Stimulated activated CD4-positive, alpha-beta T cell treated with anti-CD3 and anti-CD28 coated beads, Interleukin-4, amount 100 ng/mL, for 24 hours (primary cell): ENCODE measurements around the gene LRRC23.

ENCODE experiments used
- DNase-seq: peaks from one replicate; pipeline ENCODE4 v3.0.0-alpha.2; 2020

Gene LRRC23

DNA sequence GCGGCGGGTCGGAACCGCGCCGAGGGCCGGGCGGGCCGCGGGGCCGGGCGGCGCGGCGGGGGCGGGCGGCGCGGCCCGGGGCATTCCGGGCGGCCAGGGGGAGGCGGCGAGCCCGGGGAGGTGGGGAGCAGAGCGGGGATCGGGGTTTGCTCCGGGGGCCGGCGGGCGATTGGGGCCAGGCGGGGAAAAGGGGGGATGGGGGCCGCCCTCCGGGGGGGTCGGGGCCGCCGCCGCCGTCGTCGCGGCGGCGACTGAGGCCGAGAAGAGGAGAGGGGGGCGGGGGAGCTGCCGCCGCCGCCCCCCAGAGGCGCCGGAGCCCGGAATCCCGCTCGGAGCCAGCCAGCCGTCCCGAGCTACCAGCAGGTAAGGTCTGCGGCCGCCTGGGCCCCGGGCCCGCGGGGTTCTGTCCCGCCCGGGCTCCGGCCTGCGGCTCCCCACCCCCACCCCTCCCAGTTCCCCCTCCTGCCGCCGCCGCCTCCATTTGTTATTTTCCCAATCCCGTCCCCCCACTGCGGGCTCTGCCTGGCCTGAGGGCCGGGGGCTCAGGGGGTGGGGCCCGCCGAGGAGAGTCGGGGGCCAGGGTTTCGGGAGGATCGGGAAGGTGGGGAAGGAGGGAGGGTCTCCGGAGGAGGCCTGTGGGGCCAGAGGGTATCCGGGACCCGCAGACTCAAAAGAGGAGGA lies 23.5 kb downstream of the LRRC23 start:
- no peak for DNase-seq

- DNase-seq: no peak
Observed at GRCh38 chr12:6928703-6929407, 24.2 kb downstream of the LRRC23 start.

- no peak for DNase-seq
Observed at GRCh38 chr12:6929466-6930452, 25.1 kb downstream of the LRRC23 start.

- no peak for DNase-seq
Observed at GRCh38 chr12:6932766-6933165, 28.1 kb downstream of the LRRC23 start.

DNA sequence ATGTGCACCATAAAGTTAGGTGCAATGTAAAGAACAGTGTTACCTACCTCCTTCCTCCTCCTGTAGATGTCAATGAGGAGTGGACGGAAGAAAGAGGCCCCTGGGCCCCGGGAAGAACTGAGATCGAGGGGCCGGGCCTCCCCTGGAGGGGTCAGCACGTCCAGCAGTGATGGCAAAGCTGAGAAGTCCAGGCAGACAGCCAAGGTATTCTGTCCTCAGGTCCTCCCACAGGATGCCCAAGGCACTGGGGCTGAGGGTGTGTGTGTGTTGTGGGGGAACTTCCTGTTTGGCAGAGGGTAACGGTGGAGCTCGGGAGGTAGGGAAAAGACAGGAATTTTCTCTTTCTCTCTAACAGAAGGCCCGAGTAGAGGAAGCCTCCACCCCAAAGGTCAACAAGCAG lies 29.5 kb downstream of the LRRC23 start:
- no peak for DNase-seq

- no peak for DNase-seq
Observed at GRCh38 chr12:6935371-6936193, 31.0 kb downstream of the LRRC23 start.

DNA sequence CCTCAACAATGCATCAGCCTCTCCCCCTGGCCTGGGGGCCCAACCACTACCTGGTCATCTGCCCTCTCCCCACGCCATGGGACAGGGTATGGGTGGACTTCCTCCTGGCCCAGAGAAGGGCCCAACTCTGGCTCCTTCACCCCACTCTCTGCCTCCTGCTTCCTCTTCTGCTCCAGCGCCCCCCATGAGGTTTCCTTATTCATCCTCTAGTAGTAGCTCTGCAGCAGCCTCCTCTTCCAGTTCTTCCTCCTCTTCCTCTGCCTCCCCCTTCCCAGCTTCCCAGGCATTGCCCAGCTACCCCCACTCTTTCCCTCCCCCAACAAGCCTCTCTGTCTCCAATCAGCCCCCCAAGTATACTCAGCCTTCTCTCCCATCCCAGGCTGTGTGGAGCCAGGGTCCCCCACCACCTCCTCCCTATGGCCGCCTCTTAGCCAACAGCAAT lies 31.6 kb downstream of the LRRC23 start:
- DNase-seq: no peak

DNA sequence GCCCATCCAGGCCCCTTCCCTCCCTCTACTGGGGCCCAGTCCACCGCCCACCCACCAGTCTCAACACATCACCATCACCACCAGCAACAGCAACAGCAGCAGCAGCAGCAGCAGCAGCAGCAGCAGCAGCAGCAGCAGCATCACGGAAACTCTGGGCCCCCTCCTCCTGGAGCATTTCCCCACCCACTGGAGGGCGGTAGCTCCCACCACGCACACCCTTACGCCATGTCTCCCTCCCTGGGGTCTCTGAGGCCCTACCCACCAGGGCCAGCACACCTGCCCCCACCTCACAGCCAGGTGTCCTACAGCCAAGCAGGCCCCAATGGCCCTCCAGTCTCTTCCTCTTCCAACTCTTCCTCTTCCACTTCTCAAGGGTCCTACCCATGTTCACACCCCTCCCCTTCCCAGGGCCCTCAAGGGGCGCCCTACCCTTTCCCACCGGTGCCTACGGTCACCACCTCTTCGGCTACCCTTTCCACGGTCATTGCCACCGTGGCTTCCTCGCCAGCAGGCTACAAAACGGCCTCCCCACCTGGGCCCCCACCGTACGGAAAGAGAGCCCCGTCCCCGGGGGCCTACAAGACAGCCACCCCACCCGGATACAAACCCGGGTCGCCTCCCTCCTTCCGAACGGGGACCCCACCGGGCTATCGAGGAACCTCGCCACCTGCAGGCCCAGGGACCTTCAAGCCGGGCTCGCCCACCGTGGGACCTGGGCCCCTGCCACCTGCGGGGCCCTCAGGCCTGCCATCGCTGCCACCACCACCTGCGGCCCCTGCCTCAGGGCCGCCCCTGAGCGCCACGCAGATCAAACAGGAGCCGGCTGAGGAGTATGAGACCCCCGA lies 32.2 kb downstream of the LRRC23 start:
- peak; percentile 69 for DNase-seq

DNA sequence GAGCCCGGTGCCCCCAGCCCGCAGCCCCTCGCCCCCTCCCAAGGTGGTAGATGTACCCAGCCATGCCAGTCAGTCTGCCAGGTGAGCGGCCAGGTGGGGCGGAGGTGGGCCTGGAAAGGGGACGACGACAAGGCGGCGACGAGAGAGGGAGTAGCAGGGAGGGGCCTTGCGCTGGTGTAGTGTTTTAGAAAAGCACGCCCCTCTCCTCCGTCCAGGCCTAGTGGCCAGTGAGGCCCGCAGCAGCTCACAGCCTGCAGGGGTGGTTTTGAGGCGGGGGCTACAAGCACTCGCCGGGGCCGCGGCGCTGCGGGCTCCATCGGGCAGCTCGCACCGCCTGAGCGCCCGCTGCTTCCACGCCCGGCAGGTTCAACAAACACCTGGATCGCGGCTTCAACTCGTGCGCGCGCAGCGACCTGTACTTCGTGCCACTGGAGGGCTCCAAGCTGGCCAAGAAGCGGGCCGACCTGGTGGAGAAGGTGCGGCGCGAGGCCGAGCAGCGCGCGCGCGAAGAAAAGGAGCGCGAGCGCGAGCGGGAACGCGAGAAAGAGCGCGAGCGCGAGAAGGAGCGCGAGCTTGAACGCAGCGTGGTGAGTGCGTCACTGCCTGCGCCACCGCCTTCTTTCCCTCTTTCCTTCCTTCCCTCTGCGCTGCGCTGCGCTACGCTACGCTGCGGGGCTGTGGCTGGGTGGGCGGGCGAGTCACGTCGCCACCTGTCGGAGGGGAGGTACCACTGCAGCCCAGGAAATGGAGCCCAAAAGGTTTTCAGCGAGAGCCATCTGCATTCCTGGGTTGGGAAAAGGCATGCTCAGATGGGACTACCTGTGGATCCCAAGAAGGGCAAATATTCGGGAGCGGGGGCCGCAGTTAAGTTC lies 33.1 kb downstream of the LRRC23 start:
- peak; percentile 93 for DNase-seq

- DNase-seq: no peak
Observed at GRCh38 chr12:6938353-6939190, 34.0 kb downstream of the LRRC23 start.

GRCh38 chr12:6939191-6939540 lies 34.5 kb downstream of the LRRC23 start:
- no peak for DNase-seq

DNA sequence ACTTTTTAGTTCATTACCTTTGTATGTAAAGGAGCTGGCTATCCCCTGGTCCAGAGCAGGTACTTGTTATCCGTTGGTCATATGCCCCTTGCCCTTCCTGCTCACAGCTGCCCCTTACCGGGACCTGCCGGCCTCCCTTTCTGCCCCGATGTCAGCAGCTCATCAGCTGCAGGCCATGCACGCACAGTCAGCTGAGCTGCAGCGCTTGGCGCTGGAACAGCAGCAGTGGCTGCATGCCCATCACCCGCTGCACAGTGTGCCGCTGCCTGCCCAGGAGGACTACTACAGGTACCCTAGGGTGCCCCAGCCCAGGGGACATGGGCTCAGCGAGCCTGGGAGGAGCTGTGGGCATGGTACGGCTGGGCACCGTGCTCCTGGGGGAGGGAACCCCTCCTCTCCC lies 36.6 kb downstream of the LRRC23 start:
- no peak for DNase-seq

DNA sequence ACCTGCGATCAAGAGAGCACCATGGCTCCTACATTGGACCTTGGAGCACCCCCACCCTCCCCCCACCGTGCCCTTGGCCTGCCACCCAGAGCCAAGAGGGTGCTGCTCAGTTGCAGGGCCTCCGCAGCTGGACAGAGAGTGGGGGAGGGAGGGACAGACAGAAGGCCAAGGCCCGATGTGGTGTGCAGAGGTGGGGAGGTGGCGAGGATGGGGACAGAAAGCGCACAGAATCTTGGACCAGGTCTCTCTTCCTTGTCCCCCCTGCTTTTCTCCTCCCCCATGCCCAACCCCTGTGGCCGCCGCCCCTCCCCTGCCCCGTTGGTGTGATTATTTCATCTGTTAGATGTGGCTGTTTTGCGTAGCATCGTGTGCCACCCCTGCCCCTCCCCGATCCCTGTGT lies 37.2 kb downstream of the LRRC23 start:
- DNase-seq: no peak

GRCh38 chr12:6942331-6942665 lies 37.7 kb downstream of the LRRC23 start:
- DNase-seq: no peak

DNA sequence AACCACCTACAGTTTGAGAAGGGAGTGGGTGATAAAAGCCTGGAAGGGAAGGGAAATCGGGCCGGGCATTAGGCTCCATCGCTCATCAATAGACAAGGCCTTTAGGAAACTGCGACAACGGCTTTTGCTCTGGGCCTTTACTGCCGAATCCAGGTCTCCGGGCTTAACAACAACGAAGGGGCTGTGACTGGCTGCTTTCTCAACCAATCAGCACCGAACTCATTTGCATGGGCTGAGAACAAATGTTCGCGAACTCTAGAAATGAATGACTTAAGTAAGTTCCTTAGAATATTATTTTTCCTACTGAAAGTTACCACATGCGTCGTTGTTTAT lies 38.7 kb downstream of the LRRC23 start:
- peak; percentile 85 for DNase-seq

DNA sequence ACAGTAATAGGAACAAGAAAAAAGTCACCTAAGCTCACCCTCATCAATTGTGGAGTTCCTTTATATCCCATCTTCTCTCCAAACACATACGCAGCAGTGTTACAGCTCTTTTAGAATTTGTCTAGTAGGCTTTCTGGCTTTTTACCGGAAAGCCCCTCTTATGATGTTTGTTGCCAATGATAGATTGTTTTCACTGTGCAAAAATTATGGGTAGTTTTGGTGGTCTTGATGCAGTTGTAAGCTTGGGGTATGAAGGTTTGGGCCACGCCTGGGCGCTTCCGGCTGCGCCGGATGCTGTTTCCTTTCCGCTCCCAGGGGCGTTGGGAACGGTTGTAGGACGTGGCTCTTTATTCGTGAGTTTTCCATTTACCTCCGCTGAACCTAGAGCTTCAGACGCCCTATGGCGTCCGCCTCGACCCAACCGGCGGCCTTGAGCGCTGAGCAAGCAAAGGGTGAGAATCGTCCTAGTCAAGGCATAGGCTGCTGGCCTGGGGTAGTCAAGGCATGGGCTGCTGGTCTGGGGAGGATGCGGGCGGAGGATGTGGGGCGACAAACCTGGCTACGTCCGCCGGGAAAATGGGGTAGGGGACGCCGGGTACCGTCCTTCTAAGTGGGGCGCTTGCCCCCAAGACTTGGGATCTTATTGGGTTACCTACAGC lies 39.2 kb downstream of the LRRC23 start, which contains the start of the genes C12orf57 and RNU7-1:
Gene C12orf57 (plus strand): TSS at position 301 of the 659 bp plus-strand sequence. CDS start 100 bp downstream, at position 401.
Gene RNU7-1 (plus strand): TSS at position 95 of the 659 bp plus-strand sequence.
- DNase-seq: peak; percentile 87

- DNase-seq: peak; percentile 90
Observed at GRCh38 chr12:6944381-6945186, 40.0 kb downstream of the LRRC23 start.

GRCh38 chr12:6945613-6946012 lies 41.0 kb downstream of the LRRC23 start:
- DNase-seq: no peak
